H1 (cell line): ENCODE results near the gene TEX11. TPM values are rescaled to one million over a fixed set of nuclear protein-coding genes. Genes with fewer than 3 reads are reported as not detected.

ENCODE experiments used
- CTCF ChIA-PET: fragments of 300-600 bp; sonication (Branson Sonifier 250); formaldehyde crosslinking; loops from one replicate; lab custom pipeline; 2021; ENCODE audit not compliant: partially characterized antibody; lab: Charles Lee
- POLR2A ChIA-PET: fragments of 300-600 bp; sonication (Branson Sonifier 250); formaldehyde crosslinking; loops from one replicate; lab custom pipeline; 2021; ENCODE audit warnings: inconsistent platforms; ENCODE audit not compliant: partially characterized antibody; lab: Charles Lee
- DNase-seq, 2 experiments: peaks; one replicate each; pipeline versions ENCODE4 v3.0.0 to v3.0.0-alpha.2; 2010 to 2022; ENCODE audit warnings: low spot score in 2 of 2, low read depth in 1 of 2, mixed read lengths in 1 of 2
- FAIRE-seq: peaks from 2 replicates; lab custom pipeline; 2011; peaks lifted over from hg19 to GRCh38; lab: Jason Lieb, UNC
- H2AFZ ChIP-seq: 2 replicates; pipeline ENCODE4 v1.8.1; 2012; ENCODE audit warnings: low read length, inconsistent platforms
- H2AK5ac ChIP-seq: 2 replicates; pipeline ENCODE4 v1.6.1; 2013; ENCODE audit warnings: low read depth, low read length
- H2BK120ac ChIP-seq: replicated peaks from 2 replicates; pipeline ENCODE3; 2013; ENCODE audit warnings: low read depth, low read length, inconsistent platforms
- H2BK12ac ChIP-seq: 2 replicates; pipeline ENCODE4 v1.6.1; 2013; ENCODE audit warnings: low read depth, low read length
- H2BK15ac ChIP-seq: 2 replicates; pipeline ENCODE4 v1.6.1; 2013; ENCODE audit warnings: low read length
- H2BK20ac ChIP-seq: 2 replicates; pipeline ENCODE4 v1.6.1; 2013; ENCODE audit warnings: low read length
- H2BK5ac ChIP-seq: 2 replicates; pipeline ENCODE4 v1.6.1; 2013; ENCODE audit warnings: low read depth, low read length
- H3K14ac ChIP-seq: 2 replicates; pipeline ENCODE4 v1.6.1; 2013; ENCODE audit warnings: inconsistent platforms; ENCODE audit not compliant: insufficient read length
- H3K18ac ChIP-seq: 2 replicates; pipeline ENCODE4 v1.6.1; 2013; ENCODE audit warnings: low read length; ENCODE audit errors: extremely low read depth
- H3K23ac ChIP-seq: 2 replicates; pipeline ENCODE4 v1.6.1; 2013; ENCODE audit warnings: inconsistent platforms; ENCODE audit not compliant: insufficient read length
- H3K23me2 ChIP-seq: 2 replicates; pipeline ENCODE4 v1.6.1; 2013; ENCODE audit warnings: low read depth, low read length
- H3K27ac ChIP-seq: 2 replicates; pipeline ENCODE4 v1.6.1; 2011; ENCODE audit warnings: low read depth, low read length, inconsistent platforms
- H3K27me3 ChIP-seq, 4 experiments: replicated peaks in 1 of 4; 1 replicate in 1 of 4; 2 replicates in 3 of 4; pipeline versions ENCODE4 v1.6.1 to v1.8.1; 2011 to 2013; ENCODE audit warnings: low read length in 3 of 4, mild to moderate bottlenecking in 3 of 4, inconsistent platforms in 2 of 4, mixed read lengths in 2 of 4, moderate library complexity in 1 of 4; ENCODE audit not compliant: control insufficient read depth in 3 of 4, insufficient read depth in 3 of 4; ENCODE audit errors: extremely low read depth in 1 of 4
- H3K36me3 ChIP-seq, 4 experiments: 2 replicates each; pipeline versions ENCODE4 v1.6.1 to v1.8.1; 2011 to 2013; ENCODE audit warnings: mild to moderate bottlenecking in 4 of 4, low read length in 3 of 4, moderate library complexity in 2 of 4, control low read depth in 1 of 4, inconsistent platforms in 1 of 4; ENCODE audit not compliant: insufficient read depth in 4 of 4, control insufficient read depth in 2 of 4
- H3K4ac ChIP-seq: replicated peaks from 2 replicates; pipeline ENCODE3; 2013; ENCODE audit warnings: low read length, low read depth, mixed read lengths, inconsistent platforms; ENCODE audit not compliant: insufficient read length
- H3K4me1 ChIP-seq, 4 experiments: replicated peaks in 1 of 4; 1 replicate in 1 of 4; 2 replicates in 3 of 4; pipeline versions ENCODE4 v1.6.1 to v1.8.1; 2011 to 2013; ENCODE audit warnings: low read length in 3 of 4, inconsistent platforms in 2 of 4, mixed read lengths in 1 of 4; ENCODE audit not compliant: insufficient read depth in 4 of 4, control insufficient read depth in 3 of 4
- H3K4me2 ChIP-seq, 2 experiments: 2 replicates each; pipeline versions ENCODE4 v1.6.1 to v1.8.1; 2011 to 2013; ENCODE audit warnings: low read depth in 2 of 2, low read length in 2 of 2, control low read depth in 1 of 2, inconsistent platforms in 1 of 2, mild to moderate bottlenecking in 1 of 2; ENCODE audit not compliant: insufficient read depth in 1 of 2
- H3K4me3 ChIP-seq, 4 experiments: fragments of 200-600, 300-600 bp in 1 of 4; sonication (generic), shearing (Covaris generic), sonication (Bioruptor Twin) in 1 of 4; 2 replicates each; pipeline versions ENCODE4 v1.5.1 to v1.8.1; 2011 to 2016; ENCODE audit warnings: low read length in 4 of 4, low read depth in 3 of 4, control low read depth in 2 of 4, inconsistent platforms in 2 of 4, mild to moderate bottlenecking in 2 of 4, mixed read lengths in 1 of 4, moderate library complexity in 1 of 4; ENCODE audit not compliant: insufficient read depth in 2 of 4; ENCODE audit errors: extremely low read depth in 1 of 4
- H3K56ac ChIP-seq: replicated peaks from 2 replicates; pipeline ENCODE3; 2013; ENCODE audit warnings: low read depth, mild to moderate bottlenecking, mixed read lengths, low read length, inconsistent platforms; ENCODE audit not compliant: insufficient read length
- H3K79me1 ChIP-seq: 2 replicates; pipeline ENCODE4 v1.6.1; 2013; ENCODE audit warnings: low read depth, low read length, control low read depth
- H3K79me2 ChIP-seq, 2 experiments: 2 replicates each; pipeline versions ENCODE4 v1.6.1 to v1.8.1; 2012 to 2013; ENCODE audit warnings: low read length in 2 of 2, mild to moderate bottlenecking in 2 of 2, inconsistent platforms in 1 of 2; ENCODE audit not compliant: insufficient read depth in 2 of 2, control insufficient read depth in 1 of 2
- H3K9ac ChIP-seq, 4 experiments: replicated peaks in 1 of 4; 1 replicate in 1 of 4; 2 replicates in 3 of 4; pipeline versions ENCODE4 v1.6.1 to v1.8.1; 2011 to 2013; ENCODE audit warnings: low read depth in 3 of 4, low read length in 3 of 4, control low read depth in 2 of 4, mild to moderate bottlenecking in 2 of 4, moderate library complexity in 2 of 4, inconsistent platforms in 1 of 4; ENCODE audit errors: extremely low read depth in 1 of 4
- H3K9me3 ChIP-seq, 2 experiments: 2 replicates each; pipeline versions ENCODE4 v1.6.1 to v1.8.1; 2012 to 2013; ENCODE audit warnings: mild to moderate bottlenecking in 2 of 2, moderate library complexity in 2 of 2, control low read depth in 1 of 2, inconsistent platforms in 1 of 2, low read depth in 1 of 2, low read length in 1 of 2, mixed read lengths in 1 of 2; ENCODE audit not compliant: insufficient read depth in 2 of 2
- H4K20me1 ChIP-seq, 2 experiments: replicated peaks in 1 of 2; 2 replicates each; pipeline versions ENCODE3 to v1.8.1; 2011 to 2013; ENCODE audit warnings: inconsistent platforms in 2 of 2, low read length in 2 of 2, mild to moderate bottlenecking in 1 of 2; ENCODE audit not compliant: insufficient read depth in 2 of 2, control insufficient read depth in 1 of 2
- H4K5ac ChIP-seq: 2 replicates; pipeline ENCODE4 v1.6.1; 2013; ENCODE audit warnings: low read length, low read depth, mixed read lengths, inconsistent platforms; ENCODE audit not compliant: insufficient read length
- H4K8ac ChIP-seq: 2 replicates; pipeline ENCODE4 v1.8.0; 2013; ENCODE audit warnings: mild to moderate bottlenecking, moderate library complexity, low read length, inconsistent platforms; ENCODE audit not compliant: insufficient read depth; ENCODE audit errors: extremely low read depth
- H4K91ac ChIP-seq: replicated peaks from 2 replicates; pipeline ENCODE3; 2013; ENCODE audit warnings: low read length, mixed read lengths, inconsistent platforms; ENCODE audit not compliant: insufficient read length
- BCL11A ChIP-seq, 2 experiments: IDR thresholded peaks; one replicate each; pipeline ENCODE4 v1.6.1; 2011; ENCODE audit warnings: low read depth in 2 of 2, low read length in 2 of 2, mild to moderate bottlenecking in 2 of 2
- CEBPB ChIP-seq: IDR thresholded peaks from 2 replicates; pipeline ENCODE4 v1.6.1; 2012; ENCODE audit warnings: low read depth, low read length
- CTCF ChIP-seq, 3 experiments: IDR thresholded peaks; 1 replicate in 2 of 3; 2 replicates in 1 of 3; pipeline versions ENCODE4 v1.5.1 to v1.6.1; 2011; ENCODE audit warnings: low read length in 3 of 3, mild to moderate bottlenecking in 3 of 3, inconsistent platforms in 2 of 3, low read depth in 1 of 3, moderate library complexity in 1 of 3; ENCODE audit not compliant: insufficient read depth in 1 of 3; ENCODE audit errors: control extremely low read depth in 1 of 3
- JUND ChIP-seq: IDR thresholded peaks from 2 replicates; pipeline ENCODE4 v1.6.1; 2011; ENCODE audit warnings: mild to moderate bottlenecking, improper control_type of control experiment, low read length
- KDM4A ChIP-seq: IDR thresholded peaks from one replicate; pipeline ENCODE4 v1.7.1; 2012; ENCODE audit warnings: low read depth, mild to moderate bottlenecking, moderate library complexity, low read length, inconsistent platforms; ENCODE audit not compliant: severe bottlenecking
- POU5F1 ChIP-seq: IDR thresholded peaks from 2 replicates; pipeline ENCODE4 v1.6.1; 2011; ENCODE audit warnings: low read depth, mild to moderate bottlenecking, low read length, moderate library complexity
- RXRA ChIP-seq: IDR thresholded peaks from 2 replicates; pipeline ENCODE4 v1.6.1; 2011; ENCODE audit warnings: low read depth, mild to moderate bottlenecking, low read length, moderate library complexity; ENCODE audit not compliant: insufficient read depth
- SIX5 ChIP-seq: IDR thresholded peaks from 2 replicates; pipeline ENCODE4 v1.6.1; 2011; ENCODE audit warnings: mild to moderate bottlenecking, low read depth, low read length
- SP1 ChIP-seq: IDR thresholded peaks from 2 replicates; pipeline ENCODE4 v1.6.1; 2011; ENCODE audit warnings: low read depth, low read length
- SP4 ChIP-seq: IDR thresholded peaks from 2 replicates; pipeline ENCODE4 v1.6.1; 2012; ENCODE audit warnings: low read length, inconsistent platforms
- WGBS, 2 experiments: shearing (Covaris generic) in 1 of 2; methylation state at CpG; one replicate each; pipeline versions ENCODE4 v1.1.6 to v1.1.7; 2013 to 2015; ENCODE audit warnings: low lambda C conversion rate in 2 of 2, mixed read lengths in 2 of 2, inconsistent platforms in 1 of 2, low coverage in 1 of 2, missing lambda C conversion rate in 1 of 2; ENCODE audit not compliant: insufficient replicate concordance in 2 of 2, insufficient coverage in 1 of 2, insufficient read length in 1 of 2; ENCODE audit errors: extremely low coverage in 1 of 2, missing lambda C conversion rate in 1 of 2; 5-methylcytosine and 5-hydroxymethylcytosine counted together
- polyA plus RNA-seq, 7 experiments: library from polyadenylated mRNA; depleted of rRNA in 3 of 7; stranded (reverse) in 5 of 7; unstranded in 2 of 7; fragments of >200 nt in 5 of 7; fragments of 200-250 nt in 2 of 7; gene quantifications; 1 replicate in 5 of 7; 2 replicates in 1 of 7; 4 replicates in 1 of 7; pipeline versions ENCODE4 v1.2.1 to v1.2.3, GENCODE V29; 2011 to 2013; ENCODE audit warnings: missing spikeins in 2 of 7, mixed read lengths in 2 of 7
- total RNA-seq: library from RNA; stranded (reverse); fragmentation: NEBNext Ultra II Directional; extraction: Animal tissue kit (Norgen Biotek cat#: 25700); gene quantifications from 2 replicates; pipeline ENCODE4 v1.2.1, GENCODE V29; 2021

The TEX11 gene
- total and polyA plus RNA-seq, 2 of the 8 experiments (the other 6 are each of a cell fraction or from before 2014, with no cell fraction given), result 0.11 to 0.74 TPM

- H3K9ac ChIP-seq, result no peak overlapping the region
- H2AK5ac ChIP-seq, result no peak overlapping the region
- H3K23ac ChIP-seq, result no peak overlapping the region
- H3K27ac ChIP-seq, result no peak overlapping the region
- ChIA-PET POLR2A (no interaction called here), CTCF (interaction anchor here (1.5 kb wide), 1 partner anchor 10 kb away, joined by 4 read pairs; no protein-coding TSS in a partner anchor)
- H3K79me1 ChIP-seq, result no peaks in the 10 kb centered on the region
- no peak overlapping the region for H4K8ac ChIP-seq
- H2AFZ ChIP-seq, result no peak overlapping the region
- no peak for TF ChIP-seq SP1
- no peak for TF ChIP-seq CEBPB
- no peak for TF ChIP-seq JUND
- TF ChIP-seq BCL11A (IDR thresholded peaks at IDR 0.05; ENCODE audit: low read depth in 2 of 2, low read length in 2 of 2), result no peak
- TF ChIP-seq RXRA, result no peak
- TF ChIP-seq SIX5, result no peak
- TF ChIP-seq POU5F1, result no peak
- TF ChIP-seq SP4, result no peak
- no peak for TF ChIP-seq CTCF (IDR thresholded peaks at IDR 0.05; ENCODE audit: control extremely low read depth in 1 of 3, insufficient read depth in 1 of 3, low read depth in 1 of 3, low read length in 3 of 3)
- no peak for TF ChIP-seq KDM4A
- H3K79me2 ChIP-seq, result no peaks in the 10 kb centered on the region
- H2BK20ac ChIP-seq, result no peak overlapping the region
- no peak overlapping the region for H2BK15ac ChIP-seq
- H4K20me1 ChIP-seq, result no peaks in the 10 kb centered on the region
- no peaks in the 10 kb centered on the region for H3K4me1 ChIP-seq
- 63% methylated on average over 4 of the region's 4 CpGs; no CpG with 5 or more reads in 1 of the 2 experiments for WGBS, 2 experiments
- H3K14ac ChIP-seq, result no peak overlapping the region
- H2BK12ac ChIP-seq, result no peak overlapping the region
- H2BK5ac ChIP-seq, result no peak overlapping the region
- no peaks in the 10 kb centered on the region for H3K36me3 ChIP-seq
- no peaks in the 10 kb centered on the region; a peak in 1 of 4 replicates for H3K9me3 ChIP-seq
- no peaks in the 10 kb centered on the region for H3K23me2 ChIP-seq
- no peak overlapping the region for H3K56ac ChIP-seq
- H3K4me2 ChIP-seq, result no peak overlapping the region
- no peak overlapping the region for H3K4ac ChIP-seq
- FAIRE-seq (no peak), DNase-seq (no peak)
- H2BK120ac ChIP-seq, result no peak overlapping the region
- H3K27me3 ChIP-seq, result no peaks in the 10 kb centered on the region
- no peak overlapping the region for H3K4me3 ChIP-seq
- H3K18ac ChIP-seq, result no peak overlapping the region
- H4K5ac ChIP-seq, result no peak overlapping the region
- no peak overlapping the region for H4K91ac ChIP-seq
These were observed 252.2 kb downstream of the TEX11 start for GRCh38 chrX:70656304-70656703.
